Measurements from ENCODE around the gene PCTP.

Gene PCTP

DNA sequence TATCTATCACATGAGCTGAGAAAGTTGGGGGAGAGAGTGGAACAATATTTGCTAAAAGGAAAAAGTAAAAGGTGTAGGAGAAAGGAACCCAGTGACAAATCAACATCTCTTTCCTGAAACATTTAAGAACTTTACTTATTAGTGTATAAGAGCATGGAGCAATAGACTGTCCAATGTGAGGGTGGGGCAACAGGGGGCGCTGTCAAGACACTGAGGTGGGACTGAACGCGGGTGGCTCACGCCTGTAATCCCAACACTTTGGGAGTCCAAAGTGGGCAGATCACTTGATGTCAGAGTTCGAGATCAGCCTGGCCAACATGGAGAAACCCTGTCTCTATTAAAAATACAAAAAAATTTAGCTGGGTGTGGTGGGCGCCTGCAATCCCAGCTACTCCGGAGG, 21.2 kb downstream of the PCTP start:
- no peak for TF ChIP-seq YY1 (IDR thresholded peaks at IDR 0.05; ENCODE audit: low read depth)
- TF ChIP-seq TCF12 (IDR thresholded peaks at IDR 0.05; ENCODE audit: low read depth): no peak
- TF ChIP-seq EP300 (IDR thresholded peaks at IDR 0.05; ENCODE audit: borderline replicate concordance): no peak
- TF ChIP-seq TEAD4 (IDR thresholded peaks at IDR 0.05): no peak
- TF ChIP-seq, protein P1, sequence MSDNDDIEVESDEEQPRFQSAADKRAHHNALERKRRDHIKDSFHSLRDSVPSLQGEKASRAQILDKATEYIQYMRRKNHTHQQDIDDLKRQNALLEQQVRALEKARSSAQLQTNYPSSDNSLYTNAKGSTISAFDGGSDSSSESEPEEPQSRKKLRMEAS (IDR thresholded peaks at IDR 0.05): no peak
- TF ChIP-seq FOXM1 (IDR thresholded peaks at IDR 0.05; ENCODE audit: borderline replicate concordance, low read depth): no peak
- TF ChIP-seq RAD21 (IDR thresholded peaks at IDR 0.05; ENCODE audit: low read depth): no peak
- no peak for TF ChIP-seq ZBTB7A (IDR thresholded peaks at IDR 0.05; ENCODE audit: low read depth)
- no peak for TF ChIP-seq EGR1 (IDR thresholded peaks at IDR 0.05)
- TF ChIP-seq, protein P2, sequence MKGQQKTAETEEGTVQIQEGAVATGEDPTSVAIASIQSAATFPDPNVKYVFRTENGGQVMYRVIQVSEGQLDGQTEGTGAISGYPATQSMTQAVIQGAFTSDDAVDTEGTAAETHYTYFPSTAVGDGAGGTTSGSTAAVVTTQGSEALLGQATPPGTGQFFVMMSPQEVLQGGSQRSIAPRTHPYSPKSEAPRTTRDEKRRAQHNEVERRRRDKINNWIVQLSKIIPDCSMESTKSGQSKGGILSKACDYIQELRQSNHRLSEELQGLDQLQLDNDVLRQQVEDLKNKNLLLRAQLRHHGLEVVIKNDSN (IDR thresholded peaks at IDR 0.05): no peak
- no peak for TF ChIP-seq TAF1 (IDR thresholded peaks at IDR 0.05; ENCODE audit: low read depth)
- TF ChIP-seq CREB1 (IDR thresholded peaks at IDR 0.05; ENCODE audit: low read depth): no peak
- TF ChIP-seq CEBPB (IDR thresholded peaks at IDR 0.05): no peak
- TF ChIP-seq, protein P3, sequence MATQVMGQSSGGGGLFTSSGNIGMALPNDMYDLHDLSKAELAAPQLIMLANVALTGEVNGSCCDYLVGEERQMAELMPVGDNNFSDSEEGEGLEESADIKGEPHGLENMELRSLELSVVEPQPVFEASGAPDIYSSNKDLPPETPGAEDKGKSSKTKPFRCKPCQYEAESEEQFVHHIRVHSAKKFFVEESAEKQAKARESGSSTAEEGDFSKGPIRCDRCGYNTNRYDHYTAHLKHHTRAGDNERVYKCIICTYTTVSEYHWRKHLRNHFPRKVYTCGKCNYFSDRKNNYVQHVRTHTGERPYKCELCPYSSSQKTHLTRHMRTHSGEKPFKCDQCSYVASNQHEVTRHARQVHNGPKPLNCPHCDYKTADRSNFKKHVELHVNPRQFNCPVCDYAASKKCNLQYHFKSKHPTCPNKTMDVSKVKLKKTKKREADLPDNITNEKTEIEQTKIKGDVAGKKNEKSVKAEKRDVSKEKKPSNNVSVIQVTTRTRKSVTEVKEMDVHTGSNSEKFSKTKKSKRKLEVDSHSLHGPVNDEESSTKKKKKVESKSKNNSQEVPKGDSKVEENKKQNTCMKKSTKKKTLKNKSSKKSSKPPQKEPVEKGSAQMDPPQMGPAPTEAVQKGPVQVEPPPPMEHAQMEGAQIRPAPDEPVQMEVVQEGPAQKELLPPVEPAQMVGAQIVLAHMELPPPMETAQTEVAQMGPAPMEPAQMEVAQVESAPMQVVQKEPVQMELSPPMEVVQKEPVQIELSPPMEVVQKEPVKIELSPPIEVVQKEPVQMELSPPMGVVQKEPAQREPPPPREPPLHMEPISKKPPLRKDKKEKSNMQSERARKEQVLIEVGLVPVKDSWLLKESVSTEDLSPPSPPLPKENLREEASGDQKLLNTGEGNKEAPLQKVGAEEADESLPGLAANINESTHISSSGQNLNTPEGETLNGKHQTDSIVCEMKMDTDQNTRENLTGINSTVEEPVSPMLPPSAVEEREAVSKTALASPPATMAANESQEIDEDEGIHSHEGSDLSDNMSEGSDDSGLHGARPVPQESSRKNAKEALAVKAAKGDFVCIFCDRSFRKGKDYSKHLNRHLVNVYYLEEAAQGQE (IDR thresholded peaks at IDR 0.05; ENCODE audit: low read depth): no peak
- TF ChIP-seq NFIC (IDR thresholded peaks at IDR 0.05): no peak

DNA sequence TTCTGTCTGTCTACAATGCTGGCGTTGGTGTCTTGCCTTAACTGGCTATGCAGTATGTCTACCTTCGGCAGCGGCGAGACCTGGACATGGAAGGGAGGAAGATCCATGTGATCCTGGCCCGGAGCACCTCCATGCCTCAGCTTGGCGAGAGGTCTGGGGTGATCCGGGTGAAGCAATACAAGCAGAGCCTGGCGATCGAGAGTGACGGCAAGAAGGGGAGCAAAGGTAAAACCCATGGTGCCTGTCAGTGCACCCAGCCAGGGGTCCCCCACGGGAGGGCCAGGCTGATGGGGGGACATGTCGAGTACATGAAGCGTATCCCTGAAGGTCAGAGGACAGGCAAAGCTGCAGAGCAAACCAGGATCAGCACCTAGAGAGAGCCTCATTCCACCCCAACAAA, 22.8 kb downstream of the PCTP start:
- TF ChIP-seq, protein P2 (IDR thresholded peaks at IDR 0.05): no peak
- TF ChIP-seq CREB1 (IDR thresholded peaks at IDR 0.05; ENCODE audit: low read depth) (no peak), EP300 (IDR thresholded peaks at IDR 0.05; ENCODE audit: borderline replicate concordance) (no peak), CEBPB (IDR thresholded peaks at IDR 0.05) (no peak), YY1 (IDR thresholded peaks at IDR 0.05; ENCODE audit: low read depth) (no peak), FOXM1 (IDR thresholded peaks at IDR 0.05; ENCODE audit: borderline replicate concordance, low read depth) (no peak), TCF12 (IDR thresholded peaks at IDR 0.05; ENCODE audit: low read depth) (no peak), TEAD4 (IDR thresholded peaks at IDR 0.05) (no peak), RAD21 (IDR thresholded peaks at IDR 0.05; ENCODE audit: low read depth) (no peak), ZBTB7A (IDR thresholded peaks at IDR 0.05; ENCODE audit: low read depth) (no peak), EGR1 (IDR thresholded peaks at IDR 0.05) (no peak), TAF1 (IDR thresholded peaks at IDR 0.05; ENCODE audit: low read depth) (no peak), NFIC (IDR thresholded peaks at IDR 0.05) (no peak)
- TF ChIP-seq, protein P1 (IDR thresholded peaks at IDR 0.05): no peak
- TF ChIP-seq, protein P3 (IDR thresholded peaks at IDR 0.05; ENCODE audit: low read depth): no peak

DNA sequence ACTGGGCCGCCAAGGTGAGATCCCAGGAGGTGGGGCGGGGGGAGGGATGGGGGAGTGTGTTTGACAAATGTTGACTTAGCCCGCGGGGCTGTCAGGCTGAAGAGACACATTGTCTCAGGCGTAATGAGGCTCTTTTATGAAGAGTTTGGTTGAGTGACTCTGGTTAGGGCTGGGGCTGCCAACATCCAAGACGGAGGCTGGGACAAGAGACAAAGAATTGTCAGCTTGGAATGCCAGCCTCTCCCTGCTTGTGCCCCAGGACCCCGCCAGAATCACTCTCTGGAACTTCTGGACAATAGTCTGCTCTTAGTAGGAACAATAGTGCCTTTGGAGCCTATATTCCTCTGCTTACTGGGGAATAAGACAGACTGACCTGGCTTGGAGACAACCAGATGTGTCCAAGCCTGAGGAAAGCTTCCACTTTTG, 24.0 kb downstream of the PCTP start:
- peak; percentile 91 for TF ChIP-seq EP300 (IDR thresholded peaks at IDR 0.05; ENCODE audit: borderline replicate concordance)
- peak; percentile 79; the same call in 1 of the 2 replicates for TF ChIP-seq FOXM1 (IDR thresholded peaks at IDR 0.05; ENCODE audit: borderline replicate concordance, low read depth)
- TF ChIP-seq, protein P1 (IDR thresholded peaks at IDR 0.05): no peak; the same call in 1 of the 2 replicates
- peak; percentile 92 for TF ChIP-seq TEAD4 (IDR thresholded peaks at IDR 0.05)
- TF ChIP-seq TCF12 (IDR thresholded peaks at IDR 0.05; ENCODE audit: low read depth): peak; percentile 93
- TF ChIP-seq NFIC (IDR thresholded peaks at IDR 0.05): peak; percentile 88

DNA sequence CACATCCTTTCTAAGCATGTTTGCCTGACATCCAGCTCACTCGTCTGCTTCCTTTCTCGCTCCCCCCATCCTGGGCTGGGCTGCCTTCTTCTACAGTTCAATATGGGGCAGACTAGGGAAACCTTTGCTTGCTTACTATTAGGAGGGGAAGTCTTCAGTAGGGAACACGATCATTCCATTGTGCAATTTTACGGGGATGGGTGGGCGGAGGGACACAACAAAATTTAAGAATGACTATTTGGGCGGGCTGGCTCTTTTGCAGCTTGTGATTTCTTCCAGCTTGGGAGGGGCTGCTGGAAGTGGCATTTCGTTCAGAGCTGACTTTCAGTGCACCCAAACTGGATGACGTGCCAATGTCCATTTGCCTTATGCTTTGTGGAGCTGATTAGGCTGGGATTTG, 25.4 kb downstream of the PCTP start:
- TF ChIP-seq, protein P2 (IDR thresholded peaks at IDR 0.05): no peak
- TF ChIP-seq TEAD4 (IDR thresholded peaks at IDR 0.05) (no peak), TAF1 (IDR thresholded peaks at IDR 0.05; ENCODE audit: low read depth) (no peak), NFIC (IDR thresholded peaks at IDR 0.05) (no peak), CREB1 (IDR thresholded peaks at IDR 0.05; ENCODE audit: low read depth) (no peak), ZBTB7A (IDR thresholded peaks at IDR 0.05; ENCODE audit: low read depth) (no peak), TCF12 (IDR thresholded peaks at IDR 0.05; ENCODE audit: low read depth) (no peak), YY1 (IDR thresholded peaks at IDR 0.05; ENCODE audit: low read depth) (no peak)
- TF ChIP-seq, protein P3 (IDR thresholded peaks at IDR 0.05; ENCODE audit: low read depth): no peak
- TF ChIP-seq, protein P1 (IDR thresholded peaks at IDR 0.05): no peak
